ENCODE measurements around the gene FAHD2A.
"Not testable (repeated sequence)": the region's sequence is repeated elsewhere in the genome, so short reads cannot be mapped to it uniquely, and the experiment has no call there.

DNA sequence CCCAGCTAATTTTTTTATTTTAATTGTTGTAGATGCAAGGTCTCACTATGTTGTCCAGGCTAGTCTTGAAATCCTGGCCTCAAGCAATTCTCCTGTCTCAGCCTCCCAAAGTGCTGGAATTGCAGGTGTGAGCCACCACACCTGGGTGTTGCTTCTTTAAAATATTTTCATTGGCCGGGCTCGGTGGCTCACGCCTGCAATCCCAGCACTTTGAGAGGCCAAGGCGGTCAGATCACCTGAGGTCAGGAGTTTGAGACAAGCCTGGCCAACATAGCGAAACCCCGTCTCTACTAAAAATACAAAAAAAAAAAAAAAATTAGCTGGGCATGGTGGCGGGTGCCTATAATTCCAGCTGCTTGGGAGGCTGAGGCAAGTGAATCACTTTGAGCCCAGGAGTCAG is 24.2 kb upstream of the FAHD2A start:
- TF ChIP-seq, protein P1, sequence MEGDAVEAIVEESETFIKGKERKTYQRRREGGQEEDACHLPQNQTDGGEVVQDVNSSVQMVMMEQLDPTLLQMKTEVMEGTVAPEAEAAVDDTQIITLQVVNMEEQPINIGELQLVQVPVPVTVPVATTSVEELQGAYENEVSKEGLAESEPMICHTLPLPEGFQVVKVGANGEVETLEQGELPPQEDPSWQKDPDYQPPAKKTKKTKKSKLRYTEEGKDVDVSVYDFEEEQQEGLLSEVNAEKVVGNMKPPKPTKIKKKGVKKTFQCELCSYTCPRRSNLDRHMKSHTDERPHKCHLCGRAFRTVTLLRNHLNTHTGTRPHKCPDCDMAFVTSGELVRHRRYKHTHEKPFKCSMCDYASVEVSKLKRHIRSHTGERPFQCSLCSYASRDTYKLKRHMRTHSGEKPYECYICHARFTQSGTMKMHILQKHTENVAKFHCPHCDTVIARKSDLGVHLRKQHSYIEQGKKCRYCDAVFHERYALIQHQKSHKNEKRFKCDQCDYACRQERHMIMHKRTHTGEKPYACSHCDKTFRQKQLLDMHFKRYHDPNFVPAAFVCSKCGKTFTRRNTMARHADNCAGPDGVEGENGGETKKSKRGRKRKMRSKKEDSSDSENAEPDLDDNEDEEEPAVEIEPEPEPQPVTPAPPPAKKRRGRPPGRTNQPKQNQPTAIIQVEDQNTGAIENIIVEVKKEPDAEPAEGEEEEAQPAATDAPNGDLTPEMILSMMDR (conservative IDR thresholded peaks at IDR 0.05; ENCODE audit: low read length): not testable (repeated sequence)
- TF ChIP-seq EZH2phosphoT487 (IDR thresholded peaks at IDR 0.05; ENCODE audit: borderline replicate concordance): not testable (repeated sequence)

Measured in Loucy (cell line).